Measurements from ENCODE around the gene GMFB. TPM values are rescaled to one million over a fixed set of nuclear protein-coding genes. Genes with fewer than 3 reads are reported as not detected.
"Not testable (repeated sequence)": the region's sequence is repeated elsewhere in the genome, so short reads cannot be mapped to it uniquely, and the experiment has no call there.

GMFB gene
- polyA plus RNA-seq, 1 donor: 109 TPM

- DNase-seq: no peak
Observed at GRCh38 chr14:54459106-54459505, 29.7 kb downstream of the GMFB start.

GRCh38 chr14:54458536-54458935 is 30.2 kb downstream of the GMFB start:
- DNase-seq: not testable (repeated sequence)

GRCh38 chr14:54457609-54457996 is 31.2 kb downstream of the GMFB start:
- no peak for DNase-seq

- DNase-seq: not testable (repeated sequence)
Observed at GRCh38 chr14:54456820-54457608, 31.8 kb downstream of the GMFB start.

GRCh38 chr14:54455363-54455762 is 33.4 kb downstream of the GMFB start:
- DNase-seq: no peak

GRCh38 chr14:54453990-54454389 is 34.8 kb downstream of the GMFB start:
- not testable (repeated sequence) for DNase-seq

GRCh38 chr14:54453252-54453651 is 35.5 kb downstream of the GMFB start:
- no peak for DNase-seq

GRCh38 chr14:54451961-54452360 is 36.8 kb downstream of the GMFB start:
- no peak for DNase-seq

- DNase-seq: no peak
Observed at GRCh38 chr14:54451121-54451601, 37.6 kb downstream of the GMFB start.

GRCh38 chr14:54450535-54450934 is 38.2 kb downstream of the GMFB start:
- no peak for DNase-seq

GRCh38 chr14:54447231-54447692 is 41.5 kb downstream of the GMFB start:
- DNase-seq: no peak

- DNase-seq: peak; percentile 58
Observed at GRCh38 chr14:54446161-54446693, 42.6 kb downstream of the GMFB start.

- DNase-seq: no peak
Observed at GRCh38 chr14:54444681-54445080, 44.1 kb downstream of the GMFB start.

- DNase-seq: no peak
Observed at GRCh38 chr14:54443981-54444380, 44.8 kb downstream of the GMFB start.

- not testable (repeated sequence) for DNase-seq
Observed at GRCh38 chr14:54442961-54443360, 45.8 kb downstream of the GMFB start.

GRCh38 chr14:54440873-54441868 is 47.6 kb downstream of the GMFB start, which contains the start of gene CNIH1:
Gene CNIH1, minus strand, starts transcription at chr14:54441374. Its CDS starts 47 bp downstream, at chr14:54441327.
- peak; percentile 92 for DNase-seq

- DNase-seq: no peak
Observed at GRCh38 chr14:54440476-54440872, 48.3 kb downstream of the GMFB start.

- no peak for DNase-seq
Observed at GRCh38 chr14:54440037-54440436, 48.7 kb downstream of the GMFB start.

- DNase-seq: no peak
Observed at GRCh38 chr14:54438703-54439102, 50.1 kb downstream of the GMFB start.

- not testable (repeated sequence) for DNase-seq
Observed at GRCh38 chr14:54437954-54438353, 50.8 kb downstream of the GMFB start.

GRCh38 chr14:54435500-54435981 is 53.2 kb downstream of the GMFB start:
- no peak for DNase-seq

- no peak for DNase-seq
Observed at GRCh38 chr14:54428527-54428926, 60.3 kb downstream of the GMFB start.

Measured in left kidney (tissue), 2 donors.